Parathyroid adenoma (tissue), 2 donors: ENCODE measurements around the gene ADAP2.
"Not testable (repeated sequence)": the region's sequence is repeated elsewhere in the genome, so short reads cannot be mapped to it uniquely, and the experiment has no call there.

Source experiments
- H2AFZ ChIP-seq: fragments of 300-600 bp; sonication (generic); one replicate; pipeline ENCODE4 v1.7.0; 2017; ENCODE audit warnings: antibody characterized with exemption, mild to moderate bottlenecking
- H3K27ac ChIP-seq: fragments of 300-600 bp; sonication (generic); one replicate; pipeline ENCODE4 v1.7.0; 2017
- H3K27me3 ChIP-seq: fragments of 300-600 bp; sonication (generic); one replicate; pipeline ENCODE4 v1.7.0; 2017; ENCODE audit warnings: low read length; ENCODE audit not compliant: control insufficient read depth, insufficient read depth
- H3K36me3 ChIP-seq: fragments of 300-600 bp; sonication (generic); one replicate; pipeline ENCODE4 v1.7.0; 2017; ENCODE audit warnings: low read length; ENCODE audit not compliant: control insufficient read depth, insufficient read depth
- H3K4me1 ChIP-seq: fragments of 300-600 bp; sonication (generic); one replicate; pipeline ENCODE4 v1.7.0; 2017; ENCODE audit warnings: control low read depth
- H3K4me2 ChIP-seq: fragments of 300-600 bp; sonication (generic); one replicate; pipeline ENCODE4 v1.7.0; 2017; ENCODE audit warnings: low read length
- H3K4me3 ChIP-seq: fragments of 300-600 bp; sonication (generic); one replicate; pipeline ENCODE4 v1.7.0; 2017; ENCODE audit warnings: low read depth, low read length
- H3K79me2 ChIP-seq: fragments of 300-600 bp; sonication (generic); one replicate; pipeline ENCODE4 v1.7.0; 2017; ENCODE audit warnings: control low read depth
- H3K9ac ChIP-seq: fragments of 300-600 bp; sonication (generic); one replicate; pipeline ENCODE4 v1.7.0; 2017; ENCODE audit warnings: mild to moderate bottlenecking
- H3K9me3 ChIP-seq: fragments of 300-600 bp; sonication (generic); one replicate; pipeline ENCODE4 v1.7.0; 2017; ENCODE audit warnings: low read length; ENCODE audit not compliant: control insufficient read depth
- CTCF ChIP-seq: fragments of 300-600 bp; sonication (generic); IDR thresholded peaks from one replicate; pipeline ENCODE4 v1.7.0; 2017; ENCODE audit warnings: antibody characterized with exemption, mild to moderate bottlenecking
- donor health status: primary hyperparathyroidism.

Gene ADAP2

DNA sequence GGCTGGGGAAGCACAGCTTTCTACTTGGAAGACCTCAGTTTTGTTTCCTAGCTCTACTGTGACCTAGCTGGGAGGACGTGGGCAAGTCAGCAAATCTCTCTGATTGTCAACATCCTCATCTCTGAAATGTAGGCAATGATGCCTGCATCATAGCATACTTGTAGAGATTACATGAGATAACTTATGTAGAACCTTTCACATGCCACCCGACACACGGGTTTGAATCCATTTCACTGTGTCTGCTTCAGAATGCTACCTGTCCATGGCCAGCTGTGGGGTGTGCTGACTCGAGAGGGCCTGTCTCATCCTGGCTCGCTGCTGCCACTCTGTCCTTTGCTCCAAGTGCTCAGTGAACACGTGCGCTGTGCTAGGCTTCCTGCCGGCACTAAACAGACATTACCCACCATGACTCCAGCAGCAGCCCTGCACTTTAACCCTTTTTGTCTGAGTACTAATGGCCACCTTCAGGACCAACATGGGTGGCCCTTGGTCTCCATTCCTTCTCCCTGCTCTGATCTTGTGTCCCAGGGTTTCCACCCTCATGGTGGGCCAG, 7.4 kb downstream of the ADAP2 start:
- Histone ChIP-seq H3K9ac (no peak overlapping the region), H3K4me1 (no peaks in the 10 kb centered on the region), H3K27me3 (no peaks in the 10 kb centered on the region), H3K9me3 (no peaks in the 10 kb centered on the region), H3K4me3 (no peak overlapping the region), H2AFZ (peak overlapping the region; percentile 3), H3K36me3 (no peaks in the 10 kb centered on the region), H3K27ac (no peak overlapping the region), H3K79me2 (no peaks in the 10 kb centered on the region), H3K4me2 (no peak overlapping the region)
- TF ChIP-seq CTCF, result no peak

- not testable (repeated sequence) for H3K4me2 ChIP-seq, H3K4me1 ChIP-seq, H3K9ac ChIP-seq, H2AFZ ChIP-seq, H3K36me3 ChIP-seq, H3K27me3 ChIP-seq, H3K79me2 ChIP-seq, H3K4me3 ChIP-seq, H3K9me3 ChIP-seq, H3K27ac ChIP-seq
Observed at GRCh38 chr17:30929861-30930260, 8.1 kb downstream of the ADAP2 start.

DNA sequence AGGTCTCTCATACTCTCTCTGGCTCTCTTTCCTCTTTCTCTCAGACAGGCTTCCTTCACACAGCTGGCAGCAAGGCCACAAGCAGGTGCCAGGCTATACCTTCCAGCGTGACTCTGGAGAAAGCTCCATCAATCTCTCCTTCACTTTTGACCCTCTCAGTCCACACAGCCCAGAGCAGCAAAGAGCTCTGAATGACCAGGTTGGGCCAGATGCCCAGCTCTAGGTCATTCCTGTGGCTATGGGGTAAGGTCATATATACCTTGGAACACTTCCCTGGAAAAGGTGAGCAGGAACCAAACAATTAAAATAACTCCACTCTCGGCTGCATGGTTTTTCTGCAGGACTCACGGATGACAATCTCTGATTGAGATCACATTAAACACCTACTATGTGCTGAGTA, 8.8 kb downstream of the ADAP2 start:
- Histone ChIP-seq H3K9me3 (no peaks in the 10 kb centered on the region), H3K9ac (no peak overlapping the region), H3K4me3 (no peak overlapping the region), H3K36me3 (no peaks in the 10 kb centered on the region), H3K4me1 (no peaks in the 10 kb centered on the region), H3K79me2 (no peaks in the 10 kb centered on the region), H3K27me3 (no peaks in the 10 kb centered on the region), H2AFZ (no peak overlapping the region), H3K4me2 (no peak overlapping the region), H3K27ac (no peak overlapping the region)
- TF ChIP-seq CTCF, result no peak

- not testable (repeated sequence) for H3K9me3 ChIP-seq, H3K4me2 ChIP-seq, H3K79me2 ChIP-seq, H3K4me3 ChIP-seq, H3K36me3 ChIP-seq, H3K4me1 ChIP-seq, H3K9ac ChIP-seq, H3K27ac ChIP-seq, H2AFZ ChIP-seq, H3K27me3 ChIP-seq
Observed at GRCh38 chr17:30931582-30931981, 9.8 kb downstream of the ADAP2 start.

DNA sequence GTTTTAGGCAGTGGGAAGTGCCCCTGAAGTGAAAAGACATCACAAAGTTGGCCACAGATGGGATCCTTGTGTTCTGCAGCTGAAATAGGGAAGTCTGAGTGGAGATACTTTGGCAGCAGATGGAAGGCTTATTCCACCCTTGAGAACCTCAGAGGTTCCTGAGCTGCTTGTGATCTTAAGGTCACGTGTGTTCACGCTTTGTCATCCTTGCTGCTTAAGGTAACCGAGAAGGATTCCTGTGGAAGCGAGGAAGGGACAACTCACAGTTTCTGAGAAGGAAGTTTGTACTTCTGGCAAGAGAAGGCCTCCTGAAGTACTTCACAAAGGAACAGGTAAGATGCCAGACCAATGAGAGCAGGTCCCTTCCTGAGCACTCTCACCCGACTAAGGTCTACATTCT, 12.2 kb downstream of the ADAP2 start:
- H3K27ac ChIP-seq, result no peak overlapping the region
- no peaks in the 10 kb centered on the region for H3K4me1 ChIP-seq
- no peak for TF ChIP-seq CTCF
- H2AFZ ChIP-seq, result no peak overlapping the region
- no peak overlapping the region for H3K4me3 ChIP-seq
- no peaks in the 10 kb centered on the region for H3K79me2 ChIP-seq
- H3K9ac ChIP-seq, result no peak overlapping the region
- no peaks in the 10 kb centered on the region for H3K27me3 ChIP-seq
- H3K4me2 ChIP-seq, result no peak overlapping the region
- no peaks in the 10 kb centered on the region for H3K9me3 ChIP-seq
- no peaks in the 10 kb centered on the region for H3K36me3 ChIP-seq

GRCh38 chr17:30939051-30939689, 17.4 kb downstream of the ADAP2 start:
- no peaks in the 10 kb centered on the region for H3K4me1 ChIP-seq
- no peaks in the 10 kb centered on the region for H3K36me3 ChIP-seq
- no peaks in the 10 kb centered on the region for H3K27me3 ChIP-seq
- H3K9ac ChIP-seq, result no peak overlapping the region
- no peak overlapping the region for H3K4me2 ChIP-seq
- no peak overlapping the region for H3K27ac ChIP-seq
- no peak for TF ChIP-seq CTCF
- H2AFZ ChIP-seq, result no peak overlapping the region
- no peak overlapping the region for H3K4me3 ChIP-seq
- no peaks in the 10 kb centered on the region for H3K9me3 ChIP-seq
- H3K79me2 ChIP-seq, result no peaks in the 10 kb centered on the region
